A549 treated with ZK216348 at 1 μM for 4 hours (cell line): ENCODE results near the gene UGT1A9. TPM values are rescaled to one million over a fixed set of nuclear protein-coding genes. Genes with fewer than 3 reads are reported as not detected.

ENCODE experiments used
- total RNA-seq: library from RNA; stranded (reverse); fragments of 200-300 nt; extraction: Qiagen RNA extraction; gene quantifications from 5 replicates; pipeline ENCODE4 v1.2.3, GENCODE V29; 2022; ENCODE audit warnings: low read depth

The UGT1A9 gene
- total RNA-seq = 3.7 to 7.2 TPM (median 5.0 TPM) in 5 replicates

GRCh38 chr2:233671290-233672161 lies at the start of gene UGT1A9:
Gene UGT1A9, plus strand, starts transcription at chr2:233671898. Its CDS starts 37 bp downstream, at chr2:233671935.

GRCh38 chr2:233636306-233636705 lies 35.4 kb upstream of the UGT1A9 start, which contains the start of gene UGT1A10:
Gene UGT1A10, plus strand, starts transcription at chr2:233636448. Its CDS starts 75 bp downstream, at chr2:233636523.

GRCh38 chr2:233681521-233682099 lies 9.9 kb downstream of the UGT1A9 start, which contains the start of gene UGT1A7:
Gene UGT1A7, plus strand, starts transcription at chr2:233681901. Its CDS starts 37 bp downstream, at chr2:233681938.

GRCh38 chr2:233692648-233693047 lies 20.9 kb downstream of the UGT1A9 start, which contains the start of gene UGT1A6:
Gene UGT1A6, plus strand, starts transcription at chr2:233692890. Its CDS starts 115 bp downstream, at chr2:233693005.

GRCh38 chr2:233712611-233713261 lies 41.0 kb downstream of the UGT1A9 start, which contains the start of gene UGT1A5:
Gene UGT1A5, plus strand, starts transcription at chr2:233712907. Its CDS starts 85 bp downstream, at chr2:233712992.

GRCh38 chr2:233718552-233718951 lies 46.9 kb downstream of the UGT1A9 start, which contains the start of gene UGT1A4:
Gene UGT1A4, plus strand, starts transcription at chr2:233718736. Its CDS starts 85 bp downstream, at chr2:233718821.

GRCh38 chr2:233728723-233729301 lies 57.1 kb downstream of the UGT1A9 start, which contains the start of gene UGT1A3:
Gene UGT1A3, plus strand, starts transcription at chr2:233729042. Its CDS starts 85 bp downstream, at chr2:233729127.

GRCh38 chr2:233760043-233760442 lies 88.3 kb downstream of the UGT1A9 start, which contains the start of gene UGT1A1:
Gene UGT1A1, plus strand, starts transcription at chr2:233760270. Its CDS starts 18 bp downstream, at chr2:233760288.

GRCh38 chr2:233778030-233778429 lies 106.3 kb downstream of the UGT1A9 start, which contains the start of gene MROH2A:
Gene MROH2A, plus strand, starts transcription at chr2:233778330. Its CDS starts 1,029 bp downstream, at chr2:233779359.

Other genes starting within 250 kb of the UGT1A9 start
- 20.0 to 27.4 TPM (median 25.1 TPM) in 5 replicates for gene USP40, start 105.1 kb upstream of the UGT1A9 start, total RNA-seq
- 0.23 TPM in 1 of 5 replicates, not detected in the others for gene UGT1A8, start 54.3 kb upstream of the UGT1A9 start, total RNA-seq
- gene UGT1A10, start 35.5 kb upstream of the UGT1A9 start, total RNA-seq = 0.18 to 0.52 TPM (median 0.23 TPM) in 3 of 5 replicates, not detected in the others
- 3.7 to 6.2 TPM (median 4.3 TPM) in 5 replicates for gene UGT1A7, start 10.0 kb downstream of the UGT1A9 start, total RNA-seq
- gene UGT1A6, start 21.0 kb downstream of the UGT1A9 start, total RNA-seq = 0.65 to 1.6 TPM (median 1.0 TPM) in 5 replicates
- not detected in 5 replicates for gene UGT1A5, start 41.0 kb downstream of the UGT1A9 start, total RNA-seq
- not detected in 5 replicates for gene UGT1A4, start 46.8 kb downstream of the UGT1A9 start, total RNA-seq
- 0.12 to 0.19 TPM (median 0.17 TPM) in 3 of 5 replicates, not detected in the others for gene UGT1A3, start 57.1 kb downstream of the UGT1A9 start, total RNA-seq
- gene UGT1A1, start 88.4 kb downstream of the UGT1A9 start, total RNA-seq = 0.37 to 1.1 TPM (median 0.92 TPM) in 5 replicates
- 0.18 to 0.22 TPM in 2 of 5 replicates, not detected in the others for gene MROH2A, start 106.4 kb downstream of the UGT1A9 start, total RNA-seq
- 68.3 to 93.0 TPM (median 68.9 TPM) in 5 replicates for gene HJURP, start 182.6 kb downstream of the UGT1A9 start, total RNA-seq
- gene TRPM8, start 245.5 kb downstream of the UGT1A9 start, total RNA-seq = 0.13 to 0.33 TPM in 2 of 5 replicates, not detected in the others